ENCODE data around the gene CHGA.
A peak's percentile ranks its signal among the peaks of the same experiment; 100 is the strongest.

CHGA gene

GRCh38 chr14:92961567-92961855 lies 38.6 kb downstream of the CHGA start:
- no peak for DNase-seq (ENCODE audit: low spot score)

GRCh38 chr14:92962031-92962830 lies 39.3 kb downstream of the CHGA start:
- DNase-seq (ENCODE audit: low spot score): no peak

DNA sequence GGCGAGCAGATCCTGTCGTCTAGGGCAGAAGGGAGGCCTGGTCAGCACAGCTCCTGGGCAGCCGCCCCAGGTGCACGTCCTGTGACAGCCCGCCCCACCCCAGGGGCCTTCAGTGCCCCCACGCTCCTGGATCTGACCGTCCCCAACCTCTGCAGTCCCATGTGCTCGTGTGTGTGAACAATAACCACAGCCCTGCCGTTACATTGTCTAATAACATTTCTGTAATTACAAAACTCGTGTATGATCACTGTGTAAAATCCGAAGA lies 39.8 kb downstream of the CHGA start:
- no peak for DNase-seq (ENCODE audit: low spot score)

DNA sequence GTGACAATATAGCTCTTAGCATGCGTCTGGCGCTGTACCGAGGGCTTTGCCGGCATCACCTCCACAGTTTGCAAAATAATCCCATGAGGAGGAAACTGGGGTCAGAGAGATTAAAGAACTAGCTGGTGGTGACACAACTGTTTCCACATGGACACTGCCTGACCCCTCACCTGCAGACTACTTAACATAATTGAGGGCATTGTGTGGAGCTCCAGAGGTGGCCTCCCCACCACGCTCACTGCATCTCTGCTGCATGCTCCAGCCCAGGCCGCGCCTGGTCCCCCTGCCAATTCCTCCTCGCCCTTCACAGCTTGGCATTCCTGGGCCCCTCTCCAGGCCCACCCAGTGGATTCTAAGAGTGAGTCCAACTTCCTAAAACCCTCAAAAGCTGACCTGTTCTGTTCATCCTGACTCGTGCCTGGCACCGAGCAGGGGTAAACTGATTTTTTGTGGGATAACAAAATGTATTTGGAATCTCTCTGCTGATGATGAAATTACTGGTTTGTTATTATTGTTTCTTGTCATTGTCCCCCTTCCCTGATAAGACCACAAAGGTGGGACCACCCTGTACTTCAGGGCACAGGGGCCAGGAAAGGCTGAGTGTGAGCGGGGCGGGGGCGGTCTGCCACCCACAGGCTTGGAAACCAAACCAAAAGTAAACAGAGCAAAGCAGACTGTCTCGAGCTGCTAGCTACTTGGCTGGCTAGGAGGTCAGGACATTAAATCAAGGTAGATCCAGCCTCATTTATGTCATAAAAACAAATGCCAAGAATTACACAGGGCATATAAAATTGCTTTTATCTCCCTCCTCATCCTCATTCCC lies 40.6 kb downstream of the CHGA start:
- DNase-seq (ENCODE audit: low spot score): no peak

DNA sequence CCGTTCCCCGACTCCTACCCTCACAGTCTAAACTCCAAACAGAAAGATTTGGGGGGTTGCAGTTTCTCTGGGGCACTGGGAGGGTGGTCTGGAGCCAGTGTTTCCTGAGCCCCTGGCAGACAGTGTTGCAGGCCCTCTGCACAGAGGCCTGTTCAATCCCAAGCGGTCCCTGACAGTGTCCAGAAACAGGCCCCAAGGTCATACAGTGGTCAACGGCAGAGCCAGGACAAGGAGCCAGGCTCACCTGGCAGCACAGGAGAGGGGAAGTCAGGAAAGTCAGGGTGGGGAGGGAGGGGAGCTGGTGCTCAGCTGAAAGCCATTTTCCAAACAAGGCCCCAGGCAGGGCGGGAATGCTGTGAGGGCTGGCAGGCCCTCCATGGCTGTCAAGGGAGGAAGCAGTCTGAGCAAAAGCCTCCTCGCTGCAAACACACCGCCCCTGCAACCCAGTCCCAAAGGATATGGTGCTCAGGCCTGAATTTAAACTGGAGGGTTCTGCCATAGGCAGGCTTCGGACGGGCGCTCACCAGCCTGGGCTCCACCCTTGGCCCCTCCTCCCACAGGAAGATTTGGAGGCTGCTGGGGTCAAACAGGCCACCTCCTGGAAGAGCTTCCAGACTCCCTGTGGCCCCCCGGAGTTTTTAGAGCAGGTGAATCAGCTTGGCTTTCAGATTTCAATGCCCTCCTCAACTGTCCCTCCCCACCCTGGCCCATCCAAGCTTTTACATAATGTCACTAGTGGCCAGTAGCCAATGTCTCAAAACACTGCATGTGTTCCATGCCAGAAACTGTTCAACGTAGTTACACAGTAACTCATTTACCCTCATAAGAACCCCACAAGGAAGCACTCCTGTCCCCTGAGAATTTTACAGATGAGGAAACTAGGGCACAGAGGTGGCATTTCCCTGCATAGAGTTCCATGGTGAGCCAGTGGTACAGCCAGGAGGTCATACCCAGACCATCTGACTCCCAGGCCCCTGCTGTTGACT lies 41.5 kb downstream of the CHGA start:
- no peak for DNase-seq (ENCODE audit: low spot score)

DNA sequence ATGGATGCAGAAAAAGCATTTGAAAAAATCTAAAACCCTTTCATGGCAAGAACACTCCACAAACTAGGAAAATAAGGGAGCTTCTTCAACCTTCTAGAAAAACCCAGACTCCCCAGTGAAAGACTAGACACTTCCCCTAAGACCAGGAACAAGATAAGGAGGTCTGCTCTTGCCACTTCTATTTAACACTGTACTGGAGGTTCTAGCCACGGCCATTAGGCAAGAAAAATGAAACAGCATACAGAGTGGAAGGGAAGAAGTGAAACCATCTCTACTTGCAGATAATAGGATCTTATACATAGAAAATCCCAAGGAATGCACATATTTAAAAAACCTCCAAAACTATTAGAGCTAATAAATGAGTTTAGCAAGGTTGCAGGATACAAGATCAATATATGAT lies 42.3 kb downstream of the CHGA start:
- no peak for DNase-seq (ENCODE audit: low spot score)

GRCh38 chr14:92967346-92967926 lies 44.5 kb downstream of the CHGA start:
- DNase-seq (ENCODE audit: low spot score): no peak

DNA sequence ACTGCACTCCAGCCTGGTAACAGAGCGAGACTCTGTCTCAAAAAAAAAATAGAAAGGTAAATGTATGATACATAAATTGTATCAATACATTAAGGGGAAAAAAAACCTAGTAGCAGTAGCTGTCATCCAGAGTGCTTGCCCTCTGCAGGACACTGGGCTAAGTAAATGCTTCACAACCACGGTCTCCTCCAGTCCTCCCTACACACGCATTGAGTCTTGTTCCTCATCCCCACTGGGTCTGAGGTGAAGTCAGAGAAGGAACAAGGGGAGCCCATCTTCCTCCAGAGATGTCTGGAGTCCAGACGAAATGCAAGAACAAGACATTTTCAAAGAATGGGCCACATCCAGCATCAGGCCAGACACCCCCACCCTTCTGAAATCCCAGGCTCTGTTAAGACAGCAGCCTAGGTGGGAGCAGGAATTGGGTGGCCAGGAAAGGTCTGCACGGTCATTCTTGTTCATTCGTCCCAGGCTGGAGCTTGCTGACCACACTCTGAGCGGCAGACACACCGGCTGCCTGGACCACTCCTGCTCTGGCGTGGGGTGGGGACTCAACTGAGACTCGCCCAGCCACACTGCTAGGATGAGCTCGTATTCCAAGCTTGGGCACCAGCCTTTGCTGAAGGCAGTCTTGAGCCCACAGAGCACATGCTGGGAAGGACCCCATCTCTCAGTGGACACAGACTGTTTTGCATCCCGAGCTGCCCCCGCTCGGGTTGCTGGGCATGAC lies 45.5 kb downstream of the CHGA start:
- no peak for DNase-seq (ENCODE audit: low spot score)

DNA sequence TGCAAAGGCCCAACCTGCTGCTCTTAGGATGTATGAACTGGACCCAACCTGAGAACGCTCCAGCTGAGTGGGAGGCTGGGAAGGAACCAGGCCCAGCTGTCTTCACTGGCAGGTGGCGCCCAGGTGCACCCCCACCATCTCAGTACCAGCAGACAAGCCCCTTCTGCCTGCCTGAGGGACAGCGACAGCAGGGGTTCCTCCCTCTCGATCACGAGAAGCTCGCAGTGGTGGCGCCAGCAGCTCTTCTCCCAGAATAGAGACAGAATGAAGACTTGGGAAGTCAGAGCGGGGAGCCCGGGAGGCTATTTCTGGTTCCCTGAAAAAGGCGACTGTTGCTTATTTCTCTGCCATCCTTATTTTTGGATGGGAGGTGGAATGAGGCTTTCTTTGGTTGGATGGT lies 46.5 kb downstream of the CHGA start:
- no peak for DNase-seq (ENCODE audit: low spot score)

DNA sequence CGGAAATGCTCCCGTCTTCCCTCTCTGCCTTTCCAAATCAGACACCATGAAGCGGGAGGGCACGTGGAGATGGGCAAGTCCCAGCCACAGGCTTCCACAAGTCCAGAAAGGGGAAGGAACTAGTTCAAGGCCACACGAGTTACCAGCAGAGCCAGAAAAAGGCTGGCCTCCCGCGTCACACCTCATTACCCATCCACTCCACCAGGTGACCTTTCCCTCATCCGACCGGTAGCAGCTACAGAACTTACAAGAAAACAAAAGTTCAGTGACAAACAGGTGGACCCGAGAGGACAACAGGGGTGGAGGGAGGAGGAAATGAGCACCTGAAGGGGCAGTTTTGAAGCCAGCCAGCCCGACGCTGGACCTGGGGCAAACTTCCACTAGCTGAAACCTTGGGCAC lies 46.9 kb downstream of the CHGA start:
- DNase-seq (ENCODE audit: low spot score): no peak

DNA sequence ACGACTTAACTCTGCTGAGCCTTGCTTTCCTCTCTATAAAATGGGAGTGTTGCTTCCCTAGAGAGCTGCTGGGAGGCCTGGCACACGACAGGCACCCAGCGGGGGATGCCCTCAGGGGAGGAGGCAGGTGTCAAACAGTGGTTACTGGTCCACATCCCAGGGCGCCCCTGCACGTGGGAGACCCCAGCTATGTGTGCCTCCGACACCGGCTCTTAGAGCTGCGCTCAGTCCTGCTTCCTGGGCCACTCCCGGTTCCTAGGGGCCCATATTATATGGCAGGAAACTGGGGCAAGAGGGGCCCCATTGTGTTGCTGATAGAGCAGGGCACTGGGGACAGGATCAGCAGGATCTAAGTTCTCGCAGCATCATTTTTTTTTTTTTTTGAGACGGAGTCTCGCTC lies 47.3 kb downstream of the CHGA start:
- no peak for DNase-seq (ENCODE audit: low spot score)

GRCh38 chr14:92971601-92972180 lies 48.7 kb downstream of the CHGA start:
- no peak for DNase-seq (ENCODE audit: low spot score)

DNA sequence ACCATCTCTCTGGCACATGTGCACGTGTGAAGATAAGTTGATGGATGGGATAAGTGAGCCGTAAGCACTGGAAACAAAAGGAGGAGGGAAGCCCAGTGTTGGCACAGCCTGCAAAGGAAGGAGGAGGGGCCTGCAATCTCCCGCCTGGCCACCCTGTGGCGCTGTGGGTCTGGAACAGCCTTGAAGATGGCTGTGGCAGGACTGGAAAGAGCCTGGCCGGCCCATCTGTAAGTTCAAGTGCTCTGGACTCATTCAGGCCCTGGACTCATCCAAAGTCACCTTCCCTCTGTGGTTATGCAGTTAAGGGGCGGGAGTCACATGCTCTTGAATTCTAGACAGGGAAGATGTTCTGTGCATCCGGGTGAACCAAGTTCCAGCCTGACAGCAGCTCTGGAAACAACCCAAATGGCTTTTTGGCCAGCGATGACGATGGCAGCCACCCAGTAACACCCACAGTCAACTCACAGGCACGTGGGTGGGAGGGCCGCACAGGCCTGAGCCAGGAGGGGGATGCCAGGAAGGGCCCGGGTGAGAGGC lies 50.4 kb downstream of the CHGA start:
- DNase-seq (ENCODE audit: low spot score): peak; percentile 28

DNA sequence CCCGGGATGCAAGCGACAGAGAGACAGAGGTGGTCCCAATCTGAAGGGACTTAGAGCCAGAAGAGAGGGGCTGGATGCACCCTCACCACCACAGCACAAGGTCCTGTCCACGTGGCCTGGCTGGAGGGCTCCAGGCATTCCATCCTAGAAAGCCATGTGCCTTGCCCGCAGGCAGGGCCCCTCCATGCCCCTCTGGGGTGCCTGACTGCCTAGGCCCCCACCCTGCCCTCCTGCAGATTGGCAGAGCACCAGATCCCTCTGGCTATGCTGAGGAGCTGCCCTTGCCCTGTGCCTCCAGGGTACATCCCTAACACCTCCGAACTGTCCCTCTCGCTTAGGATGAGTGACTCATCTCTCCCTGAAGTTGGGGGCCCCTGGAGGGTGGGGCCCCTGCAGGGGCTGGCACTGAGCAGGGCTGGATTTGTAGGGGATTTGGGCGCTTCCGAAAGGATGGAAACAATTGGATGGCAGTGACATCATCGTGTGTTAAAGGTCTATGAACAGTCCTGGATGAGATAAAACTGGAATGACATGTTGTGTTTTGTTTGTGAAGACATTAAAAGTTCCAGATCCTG lies 50.9 kb downstream of the CHGA start:
- DNase-seq (ENCODE audit: low spot score): no peak

- no peak for DNase-seq (ENCODE audit: low spot score)
Observed at GRCh38 chr14:92974541-92975345, 51.8 kb downstream of the CHGA start.

DNA sequence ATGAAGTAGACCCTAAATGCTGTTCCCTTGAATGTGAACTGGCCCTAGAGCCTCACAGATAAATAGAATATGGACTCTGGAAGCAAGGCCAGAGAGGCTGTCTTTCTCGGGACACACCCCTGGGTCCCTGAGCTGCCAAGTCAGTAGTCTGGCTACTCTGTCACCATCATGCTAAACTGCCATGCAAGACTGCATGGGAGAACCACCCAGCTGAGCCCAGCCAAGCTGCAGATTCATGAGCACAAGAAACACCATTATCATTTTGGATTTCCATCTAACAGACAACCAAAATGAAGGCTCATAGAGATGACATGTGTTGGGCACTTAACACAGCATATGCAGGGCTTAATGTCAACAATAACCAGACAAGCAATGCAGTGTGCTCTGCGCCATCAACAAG lies 53.3 kb downstream of the CHGA start:
- no peak for DNase-seq (ENCODE audit: low spot score)

GRCh38 chr14:92978229-92979021 lies 55.5 kb downstream of the CHGA start:
- DNase-seq (ENCODE audit: low spot score): no peak

DNA sequence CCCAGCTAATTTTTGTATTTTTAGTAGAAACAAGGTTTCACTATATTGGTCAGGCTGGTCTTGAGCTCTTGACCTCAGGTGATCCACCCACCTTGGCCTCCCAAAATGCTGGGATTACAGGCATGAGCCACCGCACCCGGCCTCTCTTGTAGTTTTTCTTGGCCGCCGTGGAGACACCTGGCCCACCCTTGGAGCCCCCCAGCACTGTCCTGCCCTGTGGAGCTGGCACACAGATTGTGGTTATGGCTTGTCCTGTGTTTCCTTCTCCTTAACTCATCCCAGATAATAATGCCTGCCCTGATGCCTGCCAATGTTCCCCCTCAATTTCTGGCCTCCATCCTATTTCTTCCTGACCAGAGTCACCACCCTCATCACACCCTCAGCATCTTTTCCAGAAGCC lies 57.9 kb downstream of the CHGA start:
- no peak for DNase-seq (ENCODE audit: low spot score)

GRCh38 chr14:92981726-92982125 lies 58.8 kb downstream of the CHGA start:
- DNase-seq (ENCODE audit: low spot score): no peak
